GM12873 (cell line): Measurements from ENCODE around the gene PJA2.

ENCODE experiments used
- CTCF ChIP-seq: IDR thresholded peaks from 2 replicates; pipeline ENCODE4 v1.5.1; 2012; ENCODE audit warnings: low read depth, mild to moderate bottlenecking, moderate library complexity, low read length, control low read depth; ENCODE audit not compliant: insufficient read depth; ENCODE audit errors: missing control alignments

Gene PJA2

GRCh38 chr5:109326919-109327318 is 82.9 kb downstream of the PJA2 start:
- no peak for TF ChIP-seq CTCF

- no peak for TF ChIP-seq CTCF
Measured at GRCh38 chr5:109325456-109325855, 84.3 kb downstream of the PJA2 start.

GRCh38 chr5:109324931-109325330 is 84.8 kb downstream of the PJA2 start:
- TF ChIP-seq CTCF, result no peak

GRCh38 chr5:109324351-109324750 is 85.4 kb downstream of the PJA2 start:
- no peak for TF ChIP-seq CTCF

GRCh38 chr5:109322694-109323093 is 87.1 kb downstream of the PJA2 start:
- TF ChIP-seq CTCF, result no peak

- TF ChIP-seq CTCF, result no peak
Measured at GRCh38 chr5:109319351-109319750, 90.4 kb downstream of the PJA2 start.

GRCh38 chr5:109318455-109319108 is 91.2 kb downstream of the PJA2 start:
- TF ChIP-seq CTCF, result no peak

- no peak for TF ChIP-seq CTCF
Measured at GRCh38 chr5:109316634-109317033, 93.1 kb downstream of the PJA2 start.
